MCF 10A (cell line): Measurements from ENCODE around the gene GGCT. TPM values are rescaled to one million over a fixed set of nuclear protein-coding genes. Genes with fewer than 3 reads are reported as not detected.

Experiments used
- total RNA-seq: library from RNA; stranded (reverse); gene quantifications from 2 replicates; pipeline ENCODE4 v1.2.3, GENCODE V29; 2022

GGCT gene
- total RNA-seq, 1 experiment from 2014 or later: 64.8 TPM

Other genes starting within 250 kb of the GGCT start
- 9.8 and 10.2 TPM in 2 replicates for gene ZNRF2, start 220.2 kb downstream of the GGCT start, total RNA-seq
- 3.8 and 4.8 TPM in 2 replicates for gene NOD1, start 26.0 kb downstream of the GGCT start, total RNA-seq
- 325 and 386 TPM in 2 replicates for gene GARS1, start 90.0 kb upstream of the GGCT start, total RNA-seq
- not detected in 2 replicates for gene CRHR2, start 177.6 kb upstream of the GGCT start, total RNA-seq
- gene INMT, start 247.3 kb upstream of the GGCT start, total RNA-seq: not detected in 2 replicates